Measurements from ENCODE around the gene FGD5.

- TF ChIP-seq, protein P1, sequence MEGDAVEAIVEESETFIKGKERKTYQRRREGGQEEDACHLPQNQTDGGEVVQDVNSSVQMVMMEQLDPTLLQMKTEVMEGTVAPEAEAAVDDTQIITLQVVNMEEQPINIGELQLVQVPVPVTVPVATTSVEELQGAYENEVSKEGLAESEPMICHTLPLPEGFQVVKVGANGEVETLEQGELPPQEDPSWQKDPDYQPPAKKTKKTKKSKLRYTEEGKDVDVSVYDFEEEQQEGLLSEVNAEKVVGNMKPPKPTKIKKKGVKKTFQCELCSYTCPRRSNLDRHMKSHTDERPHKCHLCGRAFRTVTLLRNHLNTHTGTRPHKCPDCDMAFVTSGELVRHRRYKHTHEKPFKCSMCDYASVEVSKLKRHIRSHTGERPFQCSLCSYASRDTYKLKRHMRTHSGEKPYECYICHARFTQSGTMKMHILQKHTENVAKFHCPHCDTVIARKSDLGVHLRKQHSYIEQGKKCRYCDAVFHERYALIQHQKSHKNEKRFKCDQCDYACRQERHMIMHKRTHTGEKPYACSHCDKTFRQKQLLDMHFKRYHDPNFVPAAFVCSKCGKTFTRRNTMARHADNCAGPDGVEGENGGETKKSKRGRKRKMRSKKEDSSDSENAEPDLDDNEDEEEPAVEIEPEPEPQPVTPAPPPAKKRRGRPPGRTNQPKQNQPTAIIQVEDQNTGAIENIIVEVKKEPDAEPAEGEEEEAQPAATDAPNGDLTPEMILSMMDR (IDR thresholded peaks at IDR 0.05) = no peak
- TF ChIP-seq POLR2A (IDR thresholded peaks at IDR 0.05) = no peak
Measured at GRCh38 chr3:14877469-14877868, 58.7 kb downstream of the FGD5 start.

All from uterus (tissue), 2 donors.